HEK293 (cell line): ENCODE results near the gene PIP5K1C.

ENCODE experiments used
- CTCF ChIA-PET: fragments of 350-600 bp; formaldehyde crosslinking; extraction: SDS; loops from one replicate; lab custom pipeline; 2021; ENCODE audit warnings: antibody characterized with exemption; lab: Yijun Ruan, JAX
- POLR2A ChIA-PET: fragments of 300-600 bp; formaldehyde crosslinking; extraction: SDS; loops from one replicate; lab custom pipeline; 2020; ENCODE audit warnings: antibody characterized with exemption, inconsistent platforms; lab: Yijun Ruan, JAX
- H3K27ac ChIP-seq: fragments of 200-500 bp; sonication (Bioruptor generic); 2 replicates; pipeline ENCODE4 v1.5.1; 2014; ENCODE audit warnings: low read depth, low read length, control low read depth, inconsistent platforms; ENCODE audit errors: extremely low read depth
- H3K36me3 ChIP-seq, 2 experiments: fragments of 200-500 bp in 1 of 2; sonication (Bioruptor generic) in 1 of 2; 1 replicate in 1 of 2; 2 replicates in 1 of 2; pipeline ENCODE4 v1.5.1; 2014 to 2017; ENCODE audit warnings: inconsistent platforms in 2 of 2, low read length in 2 of 2; ENCODE audit not compliant: control insufficient read depth in 2 of 2, insufficient read depth in 1 of 2
- H3K4me1 ChIP-seq: fragments of 200-500 bp; sonication (Bioruptor generic); 2 replicates; pipeline ENCODE4 v1.5.1; 2014; ENCODE audit warnings: mild to moderate bottlenecking, low read length, inconsistent platforms; ENCODE audit not compliant: control insufficient read depth, insufficient read depth
- H3K4me3 ChIP-seq: 2 replicates; pipeline ENCODE4 v1.5.1; 2011; ENCODE audit warnings: low read depth, mild to moderate bottlenecking, control low read depth, low read length, moderate library complexity
- H3K9me3 ChIP-seq: fragments of 200-500 bp; sonication (Bioruptor generic); 2 replicates; pipeline ENCODE4 v1.5.1; 2014; ENCODE audit warnings: low read depth, low read length, inconsistent platforms; ENCODE audit not compliant: control insufficient read depth, insufficient read depth
- OVOL3 ChIP-seq: fragments of 450-650 bp; formaldehyde crosslinking; IDR thresholded peaks from 2 replicates; pipeline ENCODE4 v1.5.1; 2016; ENCODE audit warnings: missing biosample characterization, missing genetic modification characterization
- PRDM1 ChIP-seq: fragments of 450-650 bp; formaldehyde crosslinking; IDR thresholded peaks from 2 replicates; pipeline ENCODE4; 2016; ENCODE audit warnings: missing biosample characterization, missing genetic modification characterization
- ZBTB48 ChIP-seq: fragments of 450-650 bp; formaldehyde crosslinking; IDR thresholded peaks from 2 replicates; pipeline ENCODE4 v1.5.1; 2016; ENCODE audit warnings: missing biosample characterization, missing genetic modification characterization
- ZBTB8A ChIP-seq: fragments of 450-650 bp; formaldehyde crosslinking; IDR thresholded peaks from 2 replicates; pipeline ENCODE4 v1.5.1; 2016; ENCODE audit warnings: missing biosample characterization, missing genetic modification characterization
- ZFHX2 ChIP-seq: fragments of 450-650 bp; formaldehyde crosslinking; conservative IDR thresholded peaks from 2 replicates; pipeline ENCODE4 v1.5.1; 2016; ENCODE audit warnings: missing biosample characterization, missing genetic modification characterization
- ZIC2 ChIP-seq: fragments of 450-650 bp; formaldehyde crosslinking; IDR thresholded peaks from 2 replicates; pipeline ENCODE4 v1.5.1; 2016; ENCODE audit warnings: missing biosample characterization, missing genetic modification characterization
- ZNF555 ChIP-seq: fragments of 450-650 bp; formaldehyde crosslinking; conservative IDR thresholded peaks from 2 replicates; pipeline ENCODE4 v1.5.1; 2017; ENCODE audit warnings: missing biosample characterization, mild to moderate bottlenecking, missing genetic modification characterization, inconsistent platforms
- ZNF571 ChIP-seq: fragments of 450-650 bp; formaldehyde crosslinking; IDR thresholded peaks from 2 replicates; pipeline ENCODE4 v1.5.0; 2017; ENCODE audit warnings: missing biosample characterization, missing genetic modification characterization
- ZNF623 ChIP-seq: fragments of 450-650 bp; formaldehyde crosslinking; IDR thresholded peaks from 2 replicates; pipeline ENCODE4 v1.5.1; 2016; ENCODE audit warnings: missing biosample characterization, missing genetic modification characterization
- TF ChIP-seq, protein P1 (sequence below): fragments of 450-650 bp; formaldehyde crosslinking; IDR thresholded peaks from 2 replicates; pipeline ENCODE4 v1.5.1; 2016; ENCODE audit warnings: missing biosample characterization, missing genetic modification characterization

Gene PIP5K1C

DNA sequence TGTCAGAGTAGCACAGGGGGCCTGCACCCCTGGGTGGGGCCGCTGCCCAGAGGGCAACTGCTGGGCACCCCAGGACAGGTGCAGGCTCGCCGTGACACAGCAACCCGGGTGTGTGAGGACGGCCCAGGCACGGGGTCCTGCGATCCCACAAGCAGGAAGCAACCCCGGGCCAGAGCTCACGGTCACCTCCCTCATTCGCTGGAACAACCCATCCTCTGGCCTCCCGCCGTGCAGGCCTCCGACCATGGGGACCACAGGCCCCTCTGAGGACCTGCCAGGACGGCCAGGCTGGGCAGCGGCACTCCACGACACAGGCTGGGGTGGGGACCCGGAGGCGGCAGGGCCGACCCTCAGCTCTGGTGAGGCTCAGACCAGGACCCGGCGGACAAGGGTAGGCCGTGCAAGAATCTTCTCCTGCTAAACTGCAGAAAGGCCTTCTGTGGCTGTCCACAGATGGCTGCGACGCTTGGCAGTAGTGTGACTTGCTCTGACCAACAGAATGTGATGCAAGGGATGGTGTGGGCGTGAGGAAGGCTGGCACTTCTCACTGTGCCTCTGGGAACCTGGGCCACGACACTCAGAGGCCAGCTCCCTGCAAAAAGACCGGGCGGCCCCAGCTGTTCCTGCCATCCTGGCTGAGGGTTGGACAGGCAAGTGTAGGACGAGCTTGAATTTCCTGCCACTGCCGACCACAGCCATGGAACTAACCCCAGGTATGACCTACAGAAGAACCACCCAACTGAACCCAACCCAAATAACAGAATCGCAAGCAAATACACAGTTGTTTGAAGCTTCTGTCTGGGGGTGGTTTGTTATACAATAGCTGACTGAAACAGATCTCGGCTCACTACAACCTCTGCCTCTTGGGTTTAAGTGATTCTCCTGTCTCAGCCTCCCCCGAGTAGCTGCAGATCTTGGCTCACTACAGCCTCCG is 26.5 kb downstream of the PIP5K1C start:
- H3K4me3 ChIP-seq: no peak overlapping the region
- TF ChIP-seq ZFHX2 (tag by site-specific recombination): 0 out of 2 replicates have a peak, but pooled peaks have one; percentile 11
- TF ChIP-seq OVOL3 (tag by site-specific recombination): no peak
- no peaks in the 10 kb centered on the region for H3K36me3 ChIP-seq
- no peak overlapping the region for H3K27ac ChIP-seq
- ChIA-PET POLR2A (no interaction called here), CTCF (interaction anchor here (0.8 kb wide), 1 partner anchor 24 kb away, joined by 3 read pairs; no protein-coding TSS in a partner anchor)
- no peaks in the 10 kb centered on the region for H3K9me3 ChIP-seq
- H3K4me1 ChIP-seq: no peaks in the 10 kb centered on the region

DNA sequence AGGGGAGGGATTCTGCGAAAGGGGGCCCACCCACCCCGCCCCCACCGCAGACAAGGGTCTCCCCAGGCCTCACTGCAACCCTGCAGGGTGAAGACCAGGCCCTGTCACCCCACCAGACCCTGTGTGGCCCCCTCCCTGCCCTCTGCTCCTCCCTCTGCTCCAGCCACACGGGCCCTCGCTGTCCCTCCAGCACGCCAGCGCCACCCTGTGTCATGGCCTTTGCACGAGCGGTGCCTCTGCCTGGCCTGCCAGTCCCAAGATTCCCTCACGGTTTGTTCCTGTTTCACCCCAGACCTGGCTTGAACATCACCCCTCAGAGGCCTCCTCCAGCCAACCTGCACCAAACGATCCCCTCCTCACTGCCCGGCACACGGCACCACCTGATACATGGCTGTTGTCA is 27.3 kb downstream of the PIP5K1C start:
- Histone ChIP-seq H3K4me3 (no peak overlapping the region), H3K4me1 (no peaks in the 10 kb centered on the region), H3K9me3 (no peaks in the 10 kb centered on the region), H3K36me3 (no peaks in the 10 kb centered on the region), H3K27ac (no peak overlapping the region)
- ChIA-PET CTCF (interaction anchor here (0.8 kb wide), 1 partner anchor 24 kb away, joined by 3 read pairs; no protein-coding TSS in a partner anchor), POLR2A (interaction anchor here (0.6 kb wide), 1 partner anchor 24 kb away, joined by 5 read pairs; no protein-coding TSS in a partner anchor)
- TF ChIP-seq ZNF623 (tag by site-specific recombination) (peak; percentile 28; the same call in 1 of the 2 replicates), PRDM1 (no peak)

DNA sequence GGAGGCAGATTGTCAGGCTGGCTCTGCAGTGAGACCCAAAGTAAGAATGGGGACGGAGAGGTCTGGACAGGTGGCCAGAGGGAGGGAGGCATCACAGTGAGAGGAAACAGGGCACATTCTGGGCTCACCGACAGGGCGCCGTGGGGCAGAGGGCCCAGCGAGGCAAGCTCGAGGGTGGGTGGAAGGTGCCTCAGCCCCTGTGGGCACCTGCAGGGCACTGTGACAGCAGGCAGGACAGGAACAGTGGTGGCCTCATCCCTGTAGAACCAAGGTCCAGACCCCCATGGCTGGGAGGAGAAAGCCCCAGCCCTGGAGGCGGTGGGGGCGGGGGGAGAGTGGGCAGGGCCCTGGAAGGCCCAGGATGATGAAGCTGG is 27.7 kb downstream of the PIP5K1C start:
- ChIA-PET POLR2A (interaction anchor here (0.6 kb wide), 1 partner anchor 24 kb away, joined by 5 read pairs; no protein-coding TSS in a partner anchor), CTCF (interaction anchor here (1.0 to 1.3 kb wide), 2 partner anchors 86 to 90 kb away, joined by 3 to 4 read pairs; partner anchors contain the start of gene MRPL54)
- Histone ChIP-seq H3K27ac (no peak overlapping the region), H3K4me3 (no peak overlapping the region), H3K4me1 (no peaks in the 10 kb centered on the region), H3K36me3 (no peaks in the 10 kb centered on the region), H3K9me3 (no peaks in the 10 kb centered on the region)
- TF ChIP-seq ZNF571 (tag by site-specific recombination) (no peak), ZBTB8A (tag by site-specific recombination) (peak; percentile 31; the same call in 1 of the 2 replicates)

DNA sequence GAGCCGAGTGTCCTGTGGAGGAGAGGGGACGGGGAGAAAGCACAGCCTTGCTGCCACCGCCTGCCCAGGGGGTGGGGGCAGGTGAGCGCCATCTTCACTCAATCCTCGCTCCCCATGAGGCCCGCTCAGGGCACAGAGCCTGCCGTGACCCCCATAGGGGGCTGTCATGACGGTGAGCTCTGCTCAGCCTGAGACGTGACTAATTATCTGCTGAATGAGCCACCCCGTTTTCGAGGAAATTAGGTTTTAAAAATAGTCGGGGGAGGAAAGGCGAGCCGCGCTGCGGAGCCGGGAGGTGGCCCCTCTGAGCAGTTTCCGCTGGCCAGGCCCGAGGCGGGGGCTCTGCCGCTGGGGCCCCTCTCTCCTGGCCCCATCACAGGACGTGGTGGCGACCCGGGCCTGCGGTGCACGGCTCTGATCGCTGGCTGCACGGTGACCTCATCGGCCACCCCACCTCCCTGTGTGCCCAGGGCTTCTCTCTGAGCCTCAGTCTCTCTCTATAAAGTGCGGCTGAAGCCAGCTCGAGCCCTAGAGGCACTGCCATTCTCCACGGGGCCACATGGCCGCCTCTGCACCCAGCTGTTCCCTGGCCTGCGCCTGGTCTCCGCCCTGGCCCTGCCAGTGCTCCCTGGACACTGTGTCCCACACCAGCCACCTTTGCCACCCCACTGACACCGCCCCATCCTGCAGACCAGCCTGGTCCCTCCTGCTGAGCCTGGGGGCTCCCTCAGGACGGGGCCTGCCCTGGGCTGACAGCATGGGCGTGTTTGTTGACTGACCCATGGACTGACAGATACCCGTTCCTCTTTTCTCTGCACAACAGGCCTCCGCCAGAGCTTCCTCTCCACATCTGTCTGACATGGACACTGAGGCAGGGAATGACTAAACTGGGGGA is 28.3 kb downstream of the PIP5K1C start:
- ChIA-PET CTCF (interaction anchor here (0.5 to 1.3 kb wide), 3 partner anchors 17 to 90 kb away, joined by 3 to 4 read pairs (median 3); partner anchors contain the start of gene MRPL54), POLR2A (interaction anchor here (0.6 kb wide), 1 partner anchor 25 kb away, joined by 5 read pairs; no protein-coding TSS in a partner anchor)
- Histone ChIP-seq H3K36me3 (no peaks in the 10 kb centered on the region), H3K9me3 (no peaks in the 10 kb centered on the region), H3K4me1 (no peaks in the 10 kb centered on the region), H3K4me3 (no peak overlapping the region), H3K27ac (no peak overlapping the region)
- TF ChIP-seq ZNF555 (tag by site-specific recombination): no peak
- TF ChIP-seq ZBTB48 (tag by site-specific recombination): 0 out of 2 replicates have a peak, but pooled peaks have one; percentile 34
- peak; percentile 62 for TF ChIP-seq ZIC2 (tag by site-specific recombination)
- TF ChIP-seq, protein P1, sequence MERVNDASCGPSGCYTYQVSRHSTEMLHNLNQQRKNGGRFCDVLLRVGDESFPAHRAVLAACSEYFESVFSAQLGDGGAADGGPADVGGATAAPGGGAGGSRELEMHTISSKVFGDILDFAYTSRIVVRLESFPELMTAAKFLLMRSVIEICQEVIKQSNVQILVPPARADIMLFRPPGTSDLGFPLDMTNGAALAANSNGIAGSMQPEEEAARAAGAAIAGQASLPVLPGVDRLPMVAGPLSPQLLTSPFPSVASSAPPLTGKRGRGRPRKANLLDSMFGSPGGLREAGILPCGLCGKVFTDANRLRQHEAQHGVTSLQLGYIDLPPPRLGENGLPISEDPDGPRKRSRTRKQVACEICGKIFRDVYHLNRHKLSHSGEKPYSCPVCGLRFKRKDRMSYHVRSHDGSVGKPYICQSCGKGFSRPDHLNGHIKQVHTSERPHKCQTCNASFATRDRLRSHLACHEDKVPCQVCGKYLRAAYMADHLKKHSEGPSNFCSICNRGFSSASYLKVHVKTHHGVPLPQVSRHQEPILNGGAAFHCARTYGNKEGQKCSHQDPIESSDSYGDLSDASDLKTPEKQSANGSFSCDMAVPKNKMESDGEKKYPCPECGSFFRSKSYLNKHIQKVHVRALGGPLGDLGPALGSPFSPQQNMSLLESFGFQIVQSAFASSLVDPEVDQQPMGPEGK (tag by site-specific recombination): peak; percentile 25; the same call in 1 of the 2 replicates
- TF ChIP-seq, all 188 proteins: peak for 3
